Activated CD8-positive, alpha-beta memory T cell treated with anti-CD3 and anti-CD28 coated beads, Interleukin-2, amount 50 U/mL, for 4 hours (primary cell): ENCODE data around the gene MRPL22.
"Not testable (repeated sequence)": the region's sequence is repeated elsewhere in the genome, so short reads cannot be mapped to it uniquely, and the experiment has no call there.

ENCODE experiments used
- DNase-seq: peaks from one replicate; pipeline ENCODE4 v3.0.0-alpha.2; 2020

Gene MRPL22

GRCh38 chr5:154940772-154941620 lies at the start of gene MRPL22:
Gene MRPL22, plus strand, starts transcription at chr5:154941073. Its CDS starts 38 bp downstream, at chr5:154941111.
- DNase-seq, result peak; percentile 92

GRCh38 chr5:154892369-154892771 lies 48.5 kb upstream of the MRPL22 start:
- no peak for DNase-seq

GRCh38 chr5:154893381-154893780 lies 47.5 kb upstream of the MRPL22 start:
- DNase-seq, result no peak

- DNase-seq, result no peak
Observed at GRCh38 chr5:154895606-154896561, 45.0 kb upstream of the MRPL22 start.

GRCh38 chr5:154896562-154897165 lies 44.2 kb upstream of the MRPL22 start:
- DNase-seq, result no peak

GRCh38 chr5:154898210-154898609 lies 42.7 kb upstream of the MRPL22 start:
- DNase-seq, result no peak

- no peak for DNase-seq
Observed at GRCh38 chr5:154899151-154899816, 41.6 kb upstream of the MRPL22 start.

GRCh38 chr5:154900066-154900465 lies 40.8 kb upstream of the MRPL22 start:
- no peak for DNase-seq

- DNase-seq, result no peak
Observed at GRCh38 chr5:154901276-154901675, 39.6 kb upstream of the MRPL22 start.

- DNase-seq, result no peak
Observed at GRCh38 chr5:154901913-154902312, 39.0 kb upstream of the MRPL22 start.

GRCh38 chr5:154905601-154906000 lies 35.3 kb upstream of the MRPL22 start:
- not testable (repeated sequence) for DNase-seq

- DNase-seq, result no peak
Observed at GRCh38 chr5:154916874-154917273, 24.0 kb upstream of the MRPL22 start.

- DNase-seq, result no peak
Observed at GRCh38 chr5:154917757-154918156, 23.1 kb upstream of the MRPL22 start.

- no peak for DNase-seq
Observed at GRCh38 chr5:154923441-154924430, 17.1 kb upstream of the MRPL22 start.

- DNase-seq, result no peak
Observed at GRCh38 chr5:154933537-154933936, 7.3 kb upstream of the MRPL22 start.

- DNase-seq, result no peak
Observed at GRCh38 chr5:154934881-154935280, 6.0 kb upstream of the MRPL22 start.

GRCh38 chr5:154937186-154937717 lies 3.6 kb upstream of the MRPL22 start:
- DNase-seq, result no peak

- peak; percentile 82 for DNase-seq
Observed at GRCh38 chr5:154937718-154938466, 3.0 kb upstream of the MRPL22 start, which contains the start of gene GEMIN5. Gene GEMIN5, minus strand, starts transcription at chr5:154938211. Its CDS starts 78 bp downstream, at chr5:154938133.

- not testable (repeated sequence) for DNase-seq
Observed at GRCh38 chr5:154939387-154939786, 1.5 kb upstream of the MRPL22 start.

- DNase-seq, result no peak
Observed at GRCh38 chr5:154940375-154940771, 500 bp upstream of the MRPL22 start.
